GM12878 (cell line): ENCODE results near the gene WDTC1. TPM values are rescaled to one million over a fixed set of nuclear protein-coding genes. Genes with fewer than 3 reads are reported as not detected.

Source experiments
- ATF7 ChIP-seq: fragments of 450-650 bp; IDR thresholded peaks from 2 replicates; pipeline ENCODE4 v1.6.1; 2016; ENCODE audit warnings: low read depth, mild to moderate bottlenecking
- CBFB ChIP-seq: IDR thresholded peaks from 2 replicates; pipeline ENCODE4 v1.6.1; 2016; ENCODE audit warnings: antibody characterized with exemption, low read depth
- CHD2 ChIP-seq: IDR thresholded peaks from 2 replicates; pipeline ENCODE4 v1.6.1; 2011; ENCODE audit warnings: low read depth, low read length, improper control_type of control experiment, borderline replicate concordance
- DPF2 ChIP-seq: fragments of 450-650 bp; IDR thresholded peaks from 2 replicates; pipeline ENCODE4 v1.6.1; 2017; ENCODE audit warnings: mild to moderate bottlenecking
- HDAC6 ChIP-seq: fragments of 200-600 bp; sonication (generic); IDR thresholded peaks from one replicate; pipeline ENCODE4 v1.8.0; 2017; ENCODE audit warnings: antibody characterized with exemption; ENCODE audit not compliant: unreplicated experiment
- HDGF ChIP-seq: fragments of 450-650 bp; IDR thresholded peaks from 2 replicates; pipeline ENCODE4 v1.6.1; 2016; ENCODE audit warnings: antibody characterized with exemption
- JUND ChIP-seq: IDR thresholded peaks from 2 replicates; pipeline ENCODE4 v1.6.1; 2012; ENCODE audit warnings: low read depth, mild to moderate bottlenecking, low read length, improper control_type of control experiment, moderate library complexity
- PAX5 ChIP-seq: IDR thresholded peaks from 2 replicates; pipeline ENCODE4 v1.6.1; 2011; ENCODE audit warnings: low read depth, low read length, borderline replicate concordance
- RCOR1 ChIP-seq: conservative IDR thresholded peaks from 2 replicates; pipeline ENCODE4 v1.6.1; 2012; ENCODE audit warnings: low read depth, low read length, improper control_type of control experiment
- SIN3A ChIP-seq: IDR thresholded peaks from 2 replicates; pipeline ENCODE4 v1.6.1; 2012; ENCODE audit warnings: low read depth, low read length, improper control_type of control experiment
- STAT3 ChIP-seq: IDR thresholded peaks from 2 replicates; pipeline ENCODE4 v1.6.1; 2011; ENCODE audit warnings: low read depth, low read length, improper control_type of control experiment
- SUPT20H ChIP-seq: IDR thresholded peaks from 2 replicates; pipeline ENCODE4 v1.6.1; 2011; ENCODE audit warnings: low read depth, mild to moderate bottlenecking, low read length, moderate library complexity, borderline replicate concordance; ENCODE audit not compliant: control insufficient read depth
- YBX1 ChIP-seq: fragments of 450-650 bp; IDR thresholded peaks from 2 replicates; pipeline ENCODE4 v1.6.1; 2016; ENCODE audit warnings: antibody characterized with exemption
- ZSCAN29 ChIP-seq: fragments of 450-650 bp; IDR thresholded peaks from 2 replicates; pipeline ENCODE4 v1.6.1; 2017; ENCODE audit warnings: mild to moderate bottlenecking, moderate library complexity
- polyA plus RNA-seq, 11 experiments: library from polyadenylated mRNA; depleted of rRNA in 4 of 11; unstranded in 6 of 11; stranded (reverse) in 5 of 11; fragments of >200 nt; fragmentation: Nextera tagmentation in 4 of 11; fragmentation: Illumina TruSeq in 1 of 11; extraction: Ambion mirVana in 4 of 11; extraction: Trizol in 1 of 11; gene quantifications; 1 replicate in 1 of 11; 2 replicates in 10 of 11; pipeline versions ENCODE4 v1.2.1 to v1.2.3, GENCODE V29; 2011 to 2016; ENCODE audit warnings: inconsistent platforms in 2 of 11, missing spikeins in 2 of 11, low read depth in 1 of 11
- total RNA-seq, 4 experiments: library from RNA; depleted of rRNA in 3 of 4; stranded (reverse); fragments of >200 nt in 3 of 4; fragmentation: Illumina TruSeq in 1 of 4; extraction: Trizol in 1 of 4; gene quantifications; 2 replicates each; pipeline versions ENCODE4 v1.2.1 to v1.2.3, GENCODE V29; 2013 to 2021
- TF ChIP-seq, protein P1 (sequence below): IDR thresholded peaks from 2 replicates; pipeline ENCODE4 v1.6.1; 2011; ENCODE audit warnings: low read depth, mild to moderate bottlenecking, low read length, moderate library complexity, borderline replicate concordance; ENCODE audit errors: extremely low read depth
- TF ChIP-seq, protein P2 (sequence below): fragments of 450-650 bp; IDR thresholded peaks from 2 replicates; pipeline ENCODE4 v1.6.1; 2017; ENCODE audit warnings: low read depth, mild to moderate bottlenecking, moderate library complexity
- TF ChIP-seq, protein P3 (sequence below): fragments of 450-650 bp; IDR thresholded peaks from 2 replicates; pipeline ENCODE4 v1.6.1; 2017; ENCODE audit warnings: borderline replicate concordance
- TF ChIP-seq, protein P4 (sequence below): fragments of 450-650 bp; IDR thresholded peaks from 2 replicates; pipeline ENCODE4 v1.6.1; 2017; ENCODE audit warnings: mild to moderate bottlenecking, low read depth, inconsistent platforms; ENCODE audit not compliant: poor library complexity, severe bottlenecking
- TF ChIP-seq, protein P5 (sequence below): IDR thresholded peaks from 2 replicates; pipeline ENCODE4 v1.6.1; 2012; ENCODE audit warnings: low read length, inconsistent platforms

WDTC1 gene
- total and polyA plus RNA-seq, 10 of the 15 experiments (the other 5 are each of a cell fraction or from before 2014, with no cell fraction given) = 0.21 to 28.7 (median 7.6) TPM

DNA sequence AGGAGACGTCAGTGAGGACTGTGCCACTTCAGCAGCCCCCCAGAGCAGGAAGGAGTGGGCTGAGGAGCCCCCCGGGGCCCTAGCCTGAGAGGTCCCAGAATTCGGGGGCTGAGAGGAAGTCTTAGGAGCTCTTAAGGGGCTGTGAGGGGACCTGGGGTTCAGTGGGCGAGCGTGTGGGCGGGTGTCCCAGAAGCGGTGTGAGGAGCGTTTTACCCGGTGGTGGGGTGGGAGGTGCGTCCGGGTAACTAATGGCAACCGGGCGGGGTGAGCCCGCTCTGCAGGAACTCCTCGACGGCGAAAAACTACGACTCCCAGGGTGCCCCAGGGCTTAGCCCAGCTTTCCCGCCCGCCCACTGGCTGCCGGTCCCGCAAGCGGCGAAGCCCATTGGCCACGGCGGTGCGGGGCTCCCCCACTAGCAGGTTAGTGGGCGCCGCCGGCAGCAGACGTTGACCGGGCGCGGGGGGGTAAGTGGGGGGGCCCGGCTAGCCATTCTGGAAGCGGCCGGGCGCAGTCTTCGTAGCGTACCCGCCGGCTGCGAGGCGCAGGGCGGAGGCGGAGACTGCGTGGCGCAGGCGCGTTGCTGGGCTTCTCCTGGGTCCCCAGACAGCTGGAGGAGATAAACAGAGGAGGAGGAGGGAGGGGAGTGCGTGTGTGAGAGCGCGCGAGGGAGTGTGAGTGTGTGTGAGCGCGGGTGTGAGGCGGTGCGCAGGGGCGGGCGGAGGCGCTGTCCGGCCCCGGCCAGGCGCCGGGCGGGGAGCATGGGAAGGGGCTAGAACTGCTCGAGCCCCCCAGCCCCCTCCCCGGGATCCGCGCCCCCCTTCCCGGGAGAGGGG is at the start of gene WDTC1 (continued):
- TF ChIP-seq, protein P1, sequence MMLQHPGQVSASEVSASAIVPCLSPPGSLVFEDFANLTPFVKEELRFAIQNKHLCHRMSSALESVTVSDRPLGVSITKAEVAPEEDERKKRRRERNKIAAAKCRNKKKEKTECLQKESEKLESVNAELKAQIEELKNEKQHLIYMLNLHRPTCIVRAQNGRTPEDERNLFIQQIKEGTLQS = no peak
- peak; percentile 72 for TF ChIP-seq DPF2
- TF ChIP-seq CBFB = no peak
- TF ChIP-seq JUND = no peak
- TF ChIP-seq CHD2 = peak; percentile 90
- TF ChIP-seq ZSCAN29 = no peak
- TF ChIP-seq, protein P2, sequence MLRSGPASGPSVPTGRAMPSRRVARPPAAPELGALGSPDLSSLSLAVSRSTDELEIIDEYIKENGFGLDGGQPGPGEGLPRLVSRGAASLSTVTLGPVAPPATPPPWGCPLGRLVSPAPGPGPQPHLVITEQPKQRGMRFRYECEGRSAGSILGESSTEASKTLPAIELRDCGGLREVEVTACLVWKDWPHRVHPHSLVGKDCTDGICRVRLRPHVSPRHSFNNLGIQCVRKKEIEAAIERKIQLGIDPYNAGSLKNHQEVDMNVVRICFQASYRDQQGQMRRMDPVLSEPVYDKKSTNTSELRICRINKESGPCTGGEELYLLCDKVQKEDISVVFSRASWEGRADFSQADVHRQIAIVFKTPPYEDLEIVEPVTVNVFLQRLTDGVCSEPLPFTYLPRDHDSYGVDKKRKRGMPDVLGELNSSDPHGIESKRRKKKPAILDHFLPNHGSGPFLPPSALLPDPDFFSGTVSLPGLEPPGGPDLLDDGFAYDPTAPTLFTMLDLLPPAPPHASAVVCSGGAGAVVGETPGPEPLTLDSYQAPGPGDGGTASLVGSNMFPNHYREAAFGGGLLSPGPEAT = no peak; the same call in 1 of the 2 replicates
- TF ChIP-seq ATF7 = 0 out of 2 replicates have a peak, but pooled peaks have one; percentile 15
- no peak for TF ChIP-seq YBX1
- no peak for TF ChIP-seq PAX5
- TF ChIP-seq, protein P3, sequence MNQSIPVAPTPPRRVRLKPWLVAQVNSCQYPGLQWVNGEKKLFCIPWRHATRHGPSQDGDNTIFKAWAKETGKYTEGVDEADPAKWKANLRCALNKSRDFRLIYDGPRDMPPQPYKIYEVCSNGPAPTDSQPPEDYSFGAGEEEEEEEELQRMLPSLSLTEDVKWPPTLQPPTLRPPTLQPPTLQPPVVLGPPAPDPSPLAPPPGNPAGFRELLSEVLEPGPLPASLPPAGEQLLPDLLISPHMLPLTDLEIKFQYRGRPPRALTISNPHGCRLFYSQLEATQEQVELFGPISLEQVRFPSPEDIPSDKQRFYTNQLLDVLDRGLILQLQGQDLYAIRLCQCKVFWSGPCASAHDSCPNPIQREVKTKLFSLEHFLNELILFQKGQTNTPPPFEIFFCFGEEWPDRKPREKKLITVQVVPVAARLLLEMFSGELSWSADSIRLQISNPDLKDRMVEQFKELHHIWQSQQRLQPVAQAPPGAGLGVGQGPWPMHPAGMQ = no peak
- TF ChIP-seq RCOR1 = 0 out of 2 replicates have a peak, but pooled peaks have one; percentile 60
- no peak for TF ChIP-seq HDAC6
- peak; percentile 83; the same call in 1 of the 2 replicates for TF ChIP-seq SIN3A
- TF ChIP-seq, protein P4, sequence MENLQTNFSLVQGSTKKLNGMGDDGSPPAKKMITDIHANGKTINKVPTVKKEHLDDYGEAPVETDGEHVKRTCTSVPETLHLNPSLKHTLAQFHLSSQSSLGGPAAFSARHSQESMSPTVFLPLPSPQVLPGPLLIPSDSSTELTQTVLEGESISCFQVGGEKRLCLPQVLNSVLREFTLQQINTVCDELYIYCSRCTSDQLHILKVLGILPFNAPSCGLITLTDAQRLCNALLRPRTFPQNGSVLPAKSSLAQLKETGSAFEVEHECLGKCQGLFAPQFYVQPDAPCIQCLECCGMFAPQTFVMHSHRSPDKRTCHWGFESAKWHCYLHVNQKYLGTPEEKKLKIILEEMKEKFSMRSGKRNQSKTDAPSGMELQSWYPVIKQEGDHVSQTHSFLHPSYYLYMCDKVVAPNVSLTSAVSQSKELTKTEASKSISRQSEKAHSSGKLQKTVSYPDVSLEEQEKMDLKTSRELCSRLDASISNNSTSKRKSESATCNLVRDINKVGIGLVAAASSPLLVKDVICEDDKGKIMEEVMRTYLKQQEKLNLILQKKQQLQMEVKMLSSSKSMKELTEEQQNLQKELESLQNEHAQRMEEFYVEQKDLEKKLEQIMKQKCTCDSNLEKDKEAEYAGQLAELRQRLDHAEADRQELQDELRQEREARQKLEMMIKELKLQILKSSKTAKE = no peak
- TF ChIP-seq, protein P5, sequence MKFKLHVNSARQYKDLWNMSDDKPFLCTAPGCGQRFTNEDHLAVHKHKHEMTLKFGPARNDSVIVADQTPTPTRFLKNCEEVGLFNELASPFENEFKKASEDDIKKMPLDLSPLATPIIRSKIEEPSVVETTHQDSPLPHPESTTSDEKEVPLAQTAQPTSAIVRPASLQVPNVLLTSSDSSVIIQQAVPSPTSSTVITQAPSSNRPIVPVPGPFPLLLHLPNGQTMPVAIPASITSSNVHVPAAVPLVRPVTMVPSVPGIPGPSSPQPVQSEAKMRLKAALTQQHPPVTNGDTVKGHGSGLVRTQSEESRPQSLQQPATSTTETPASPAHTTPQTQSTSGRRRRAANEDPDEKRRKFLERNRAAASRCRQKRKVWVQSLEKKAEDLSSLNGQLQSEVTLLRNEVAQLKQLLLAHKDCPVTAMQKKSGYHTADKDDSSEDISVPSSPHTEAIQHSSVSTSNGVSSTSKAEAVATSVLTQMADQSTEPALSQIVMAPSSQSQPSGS = no peak
- TF ChIP-seq STAT3 = no peak
- no peak for TF ChIP-seq SUPT20H
- TF ChIP-seq HDGF = 0 out of 2 replicates have a peak, but pooled peaks have one; percentile 81
